Stimulated activated CD4-positive, alpha-beta T cell treated with anti-CD3 and anti-CD28 coated beads, Interleukin-15, amount 100 ng/mL, for 48 hours (primary cell): ENCODE results near the gene DARS1.
A peak's percentile ranks its signal among the peaks of the same experiment; 100 is the strongest.
"Not testable (repeated sequence)": the region's sequence is repeated elsewhere in the genome, so short reads cannot be mapped to it uniquely, and the experiment has no call there.

Source experiments
- DNase-seq, 2 donors: peaks; one replicate each; pipeline ENCODE4 v3.0.0-alpha.2; 2020; ENCODE audit warnings: low read depth in 2 of 2

DARS1 gene

GRCh38 chr2:135885709-135886108 lies 99.7 kb downstream of the DARS1 start:
- no peak for DNase-seq

- no peak for DNase-seq
Observed at GRCh38 chr2:135882415-135882814, 103.0 kb downstream of the DARS1 start.

GRCh38 chr2:135876770-135877169 lies 108.7 kb downstream of the DARS1 start:
- DNase-seq = not testable (repeated sequence)

- DNase-seq = peak; percentile 99 to 100
Observed at GRCh38 chr2:135876066-135876711, 109.2 kb downstream of the DARS1 start, which contains the start of gene MCM6. Gene MCM6, minus strand, starts transcription at chr2:135876443. Its CDS starts 78 bp downstream, at chr2:135876365.

- peak; percentile 65 to 74 for DNase-seq
Observed at GRCh38 chr2:135875491-135876065, 109.8 kb downstream of the DARS1 start.

- DNase-seq = peak in 1 of 2 donors; percentile 15
Observed at GRCh38 chr2:135874777-135875365, 110.6 kb downstream of the DARS1 start.

GRCh38 chr2:135870571-135870970 lies 114.9 kb downstream of the DARS1 start:
- DNase-seq = no peak

- no peak for DNase-seq
Observed at GRCh38 chr2:135863233-135863632, 122.2 kb downstream of the DARS1 start.

- DNase-seq = no peak
Observed at GRCh38 chr2:135862718-135863117, 122.7 kb downstream of the DARS1 start.
